ACHN (cell line): ENCODE results near the gene CBFA2T3.

Experiments used
- DNase-seq: peaks from one replicate; pipeline ENCODE4 v3.0.0-alpha.2; 2015
- in situ Hi-C: cut with HindIII; loops from 2 replicates; pipeline ENCODE4 v1.10.0; 2017; ENCODE audit warnings: low sequenced_read_pairs, low pct_ligation_motif_present, low pct_unique_long_range_greater_than_20kb

The CBFA2T3 gene

DNA sequence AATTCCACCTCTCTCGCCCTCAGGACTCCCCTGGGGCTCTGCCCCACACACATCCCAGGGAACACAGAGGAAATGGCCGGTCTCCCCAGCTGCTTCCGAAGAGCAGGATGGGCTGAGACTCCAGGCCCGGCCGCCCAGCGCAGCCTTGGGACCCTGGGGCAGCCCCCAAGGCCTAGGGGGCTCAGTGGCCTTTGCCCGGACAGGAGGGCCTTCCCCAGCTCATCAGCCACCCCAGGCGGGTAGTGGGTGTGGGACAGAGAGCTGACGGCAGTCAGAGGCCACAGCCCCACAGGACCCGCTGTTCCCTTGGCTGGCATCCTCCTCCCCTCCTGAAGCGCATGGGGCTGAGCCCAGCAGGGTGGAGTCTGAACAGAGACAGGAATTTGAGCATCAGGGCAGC, 6.2 kb upstream of the CBFA2T3 start:
- in situ Hi-C loops = no loop called here
- no peak for DNase-seq

GRCh38 chr16:88982286-88983084, 5.5 kb upstream of the CBFA2T3 start:
- in situ Hi-C loops = no loop called here
- DNase-seq = no peak

DNA sequence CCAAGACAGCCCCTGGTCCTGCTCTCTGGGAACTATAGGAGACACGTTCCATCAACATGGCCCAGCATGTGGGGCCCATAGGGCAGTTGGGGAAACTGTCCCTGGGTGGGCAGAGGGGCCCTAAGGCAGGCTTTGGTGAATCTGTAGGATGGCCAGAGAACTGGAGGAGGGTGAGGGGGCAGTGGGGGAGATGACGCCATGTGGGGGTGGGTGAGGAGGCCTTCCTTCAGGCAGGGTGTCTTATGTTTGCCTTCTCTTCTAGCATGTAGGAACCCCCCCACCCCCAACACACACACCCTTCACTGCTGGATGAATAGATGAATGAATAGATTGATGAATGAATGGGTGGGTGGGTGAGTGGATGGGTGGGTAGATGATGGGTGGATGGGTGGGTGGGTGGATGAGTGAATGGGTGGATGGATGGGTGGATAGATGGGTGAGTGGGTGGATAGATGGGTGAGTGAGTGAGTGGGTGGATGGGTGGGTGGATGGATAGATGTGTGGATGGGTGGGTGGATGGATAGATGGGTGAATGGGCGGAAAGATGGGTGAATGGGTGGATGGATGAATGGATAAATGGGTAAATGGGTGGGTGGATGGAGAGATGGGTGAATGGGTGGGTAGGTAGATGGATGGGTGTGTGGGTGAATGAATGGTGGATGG, 2.5 kb upstream of the CBFA2T3 start:
- in situ Hi-C loops = no loop called here
- no peak for DNase-seq

DNA sequence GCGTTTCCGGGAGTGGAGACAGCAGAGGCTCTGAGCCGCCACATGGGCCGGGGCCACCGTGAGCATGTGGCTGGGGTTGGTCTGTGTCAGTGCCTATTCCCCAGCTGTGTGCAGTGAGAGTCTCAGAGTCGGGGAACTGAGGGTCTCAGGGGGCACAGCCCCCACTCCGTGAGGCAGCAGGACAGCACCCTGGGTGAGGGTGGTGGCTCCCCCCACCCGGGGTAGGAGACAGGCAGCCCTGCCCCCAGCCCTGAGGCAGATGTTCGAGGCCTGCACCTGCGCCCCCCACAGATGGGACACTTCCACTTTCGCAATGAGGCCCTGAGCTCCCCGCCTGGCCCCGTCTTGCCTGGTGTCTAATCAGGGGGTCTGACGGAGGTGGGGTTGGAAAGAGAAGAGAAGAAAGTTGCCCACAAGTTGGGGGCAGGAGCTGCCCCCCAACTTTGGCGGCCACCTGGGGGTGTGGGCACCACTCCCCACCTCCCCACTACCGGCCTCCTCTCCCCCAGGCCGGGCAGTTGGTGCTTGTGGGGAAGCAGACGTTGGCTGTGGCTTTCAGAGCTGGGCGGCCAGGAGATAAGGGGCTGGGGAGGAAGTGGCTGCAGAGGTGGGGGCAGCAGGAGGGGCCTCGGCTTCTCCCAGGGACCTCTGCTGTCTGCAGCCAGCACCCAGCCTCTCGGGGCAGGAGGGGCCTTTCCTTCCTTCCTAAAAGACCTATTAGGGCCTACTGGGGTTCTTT, 1.8 kb upstream of the CBFA2T3 start:
- no peak for DNase-seq
- in situ Hi-C loops = no loop called here

DNA sequence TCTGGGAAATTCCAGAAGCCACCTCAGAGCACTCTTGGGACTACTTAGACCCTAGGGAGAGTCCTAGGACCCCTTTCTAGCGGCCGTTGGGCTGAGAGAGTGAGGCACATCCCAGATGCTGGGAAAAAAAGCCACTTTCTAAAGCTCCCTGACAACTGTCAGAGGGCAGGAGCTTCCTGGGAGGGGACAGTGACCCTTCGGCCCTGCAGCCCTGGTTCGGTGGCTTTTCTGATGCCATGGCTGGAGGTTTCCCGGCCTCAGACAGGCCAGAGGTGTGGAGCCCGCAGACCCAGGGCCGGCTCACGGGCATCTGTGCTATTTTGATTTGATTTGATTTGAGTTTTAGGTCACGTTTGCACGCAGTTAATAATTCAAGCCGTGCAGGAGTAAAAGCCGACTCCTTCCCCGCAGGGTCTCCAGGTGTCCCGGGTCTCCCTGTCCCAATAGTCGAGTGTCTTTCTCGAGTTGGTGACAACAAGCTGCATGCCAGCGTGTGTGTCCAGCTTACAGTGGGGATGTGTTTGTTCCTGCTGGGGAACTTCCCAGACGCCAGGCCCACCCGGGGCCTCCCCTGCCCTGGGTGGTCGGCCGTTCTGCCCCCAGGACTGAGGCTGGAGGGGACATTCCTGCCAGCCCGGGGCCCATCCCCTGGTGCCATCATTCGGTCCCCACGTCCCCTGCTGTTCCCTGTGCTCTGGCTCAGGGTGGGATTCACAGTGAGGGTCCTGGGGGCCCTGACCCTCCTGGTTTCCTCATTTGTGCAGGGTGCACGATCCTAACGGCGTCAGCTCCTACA, 1.0 kb upstream of the CBFA2T3 start:
- DNase-seq = no peak
- in situ Hi-C loops = no loop called here

- no peak for DNase-seq
- in situ Hi-C loops = no loop called here
These were observed 515 bp downstream of the CBFA2T3 start for GRCh38 chr16:88976366-88977017.

- no peak for DNase-seq
These were observed 1.4 kb downstream of the CBFA2T3 start for GRCh38 chr16:88975511-88976061.

GRCh38 chr16:88974916-88975215, 2.1 kb downstream of the CBFA2T3 start:
- DNase-seq = no peak
- in situ Hi-C loops = no loop called here

More at GRCh38 chr16:88975511-88976061, 1.4 kb downstream of the CBFA2T3 start:
- in situ Hi-C loops = no loop called here

DNA sequence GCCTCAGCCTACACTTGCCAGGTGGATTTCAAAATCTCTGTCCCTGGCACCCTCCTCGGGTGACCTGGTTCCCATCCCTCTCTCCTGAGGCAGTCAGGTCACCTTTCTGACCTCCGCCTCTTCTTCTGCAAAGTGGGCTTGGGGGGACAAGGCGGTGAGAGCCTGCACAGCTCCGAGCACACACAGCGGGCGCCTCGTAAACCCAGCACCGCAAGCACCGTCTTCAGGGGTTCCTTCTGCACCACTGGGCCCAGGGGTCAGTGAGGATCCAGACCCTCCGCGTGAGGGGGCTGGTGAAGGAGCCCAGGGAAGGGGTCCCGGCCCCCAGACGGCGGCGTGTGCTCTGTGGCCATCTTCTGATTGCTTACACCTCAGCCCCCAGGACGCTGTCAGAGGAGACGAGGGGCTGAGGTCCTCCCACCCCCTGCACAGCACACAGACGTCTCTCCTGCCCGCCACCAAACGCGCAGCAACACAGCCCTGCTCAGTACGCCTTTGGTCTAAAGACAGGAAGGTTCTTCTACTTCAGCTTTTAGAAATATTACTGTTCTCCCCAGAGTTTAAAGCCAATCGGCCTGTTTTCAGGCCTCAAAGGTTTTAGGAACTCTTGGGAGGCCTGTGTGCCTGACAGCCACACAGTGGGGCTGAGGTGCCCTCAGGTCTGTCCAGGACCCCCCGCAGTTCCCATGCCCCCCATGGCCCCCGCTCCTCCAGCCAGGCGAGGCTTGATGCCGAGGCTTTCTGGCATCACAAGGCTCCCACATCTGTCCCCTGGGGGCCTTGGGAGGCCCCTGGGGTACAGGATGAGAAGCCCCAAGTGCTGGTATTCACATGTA, 2.7 kb downstream of the CBFA2T3 start:
- no peak for DNase-seq
- in situ Hi-C loops = no loop called here

DNA sequence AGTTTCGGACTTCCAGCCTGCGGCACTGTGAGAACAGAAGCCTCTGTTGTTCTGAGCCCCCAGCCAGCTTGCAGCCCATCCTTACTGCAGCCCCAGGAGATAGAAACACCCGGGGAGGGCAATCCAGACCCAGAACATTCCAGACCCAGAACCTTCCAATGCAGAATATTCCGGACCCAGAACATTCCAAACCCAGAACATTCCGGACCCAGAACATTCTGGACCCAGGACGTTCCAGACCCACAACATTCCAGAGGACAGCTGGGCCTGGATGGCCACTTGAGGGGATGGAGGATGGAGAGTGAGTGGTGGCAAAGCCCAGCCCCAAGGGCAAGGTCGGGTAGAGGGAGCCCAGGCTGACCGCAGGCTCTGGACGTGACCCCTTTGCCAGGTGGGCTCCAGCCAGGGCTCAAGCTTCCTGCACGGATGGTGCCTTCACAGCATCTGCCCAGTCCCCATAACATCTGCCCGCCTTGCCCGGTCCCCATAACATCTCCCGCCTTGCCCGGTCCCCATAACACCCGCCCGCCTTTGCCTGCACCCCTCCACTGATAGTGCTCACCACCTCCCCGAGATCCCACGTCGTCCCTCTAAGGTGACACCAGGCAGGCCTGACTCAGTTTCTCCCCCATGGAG, 3.5 kb downstream of the CBFA2T3 start:
- no peak for DNase-seq
- in situ Hi-C loops = no loop called here

DNA sequence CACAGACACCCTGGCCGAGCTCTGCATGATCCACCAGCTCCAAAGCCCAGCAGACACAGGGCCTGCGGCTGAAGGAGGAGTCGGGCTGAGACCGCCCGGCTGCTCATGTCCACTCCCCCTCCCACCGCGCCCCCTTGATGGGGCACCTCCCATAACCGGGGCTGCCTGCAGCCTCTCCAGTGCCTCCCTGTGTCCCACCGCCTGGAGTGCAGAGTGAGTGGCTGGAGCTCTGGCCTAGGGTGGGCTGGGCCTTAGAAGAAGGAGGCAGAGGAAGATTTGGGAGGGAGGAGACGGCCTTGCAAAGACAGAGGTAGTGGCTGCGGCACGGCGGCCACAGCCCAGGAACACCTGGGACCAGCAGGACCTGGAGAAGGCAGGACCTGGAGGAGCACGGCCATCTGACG, 4.0 kb downstream of the CBFA2T3 start:
- in situ Hi-C loops = no loop called here
- DNase-seq = no peak

DNA sequence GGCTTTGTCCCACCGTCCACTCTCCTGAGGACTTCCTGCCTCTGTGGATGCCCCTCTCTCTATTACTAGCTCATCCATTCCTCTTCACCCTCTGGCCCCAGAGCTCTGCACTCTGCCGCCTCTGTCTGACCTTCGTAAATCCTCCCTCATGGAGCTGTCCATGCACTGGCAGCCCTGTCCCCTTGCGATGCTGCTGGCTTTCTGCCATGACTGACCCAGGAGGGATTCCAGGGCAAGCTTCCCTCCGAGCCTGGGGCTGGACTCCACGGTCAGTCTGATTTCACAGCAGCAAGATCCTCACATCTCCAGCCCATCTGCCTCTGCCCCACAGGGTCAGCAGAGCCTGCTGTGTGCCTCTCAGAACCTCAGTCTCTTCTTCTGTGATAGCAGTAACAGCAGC, 4.7 kb downstream of the CBFA2T3 start:
- DNase-seq = no peak
- in situ Hi-C loops = no loop called here

GRCh38 chr16:88971371-88972097, 5.5 kb downstream of the CBFA2T3 start:
- in situ Hi-C loops = no loop called here
- no peak for DNase-seq

DNA sequence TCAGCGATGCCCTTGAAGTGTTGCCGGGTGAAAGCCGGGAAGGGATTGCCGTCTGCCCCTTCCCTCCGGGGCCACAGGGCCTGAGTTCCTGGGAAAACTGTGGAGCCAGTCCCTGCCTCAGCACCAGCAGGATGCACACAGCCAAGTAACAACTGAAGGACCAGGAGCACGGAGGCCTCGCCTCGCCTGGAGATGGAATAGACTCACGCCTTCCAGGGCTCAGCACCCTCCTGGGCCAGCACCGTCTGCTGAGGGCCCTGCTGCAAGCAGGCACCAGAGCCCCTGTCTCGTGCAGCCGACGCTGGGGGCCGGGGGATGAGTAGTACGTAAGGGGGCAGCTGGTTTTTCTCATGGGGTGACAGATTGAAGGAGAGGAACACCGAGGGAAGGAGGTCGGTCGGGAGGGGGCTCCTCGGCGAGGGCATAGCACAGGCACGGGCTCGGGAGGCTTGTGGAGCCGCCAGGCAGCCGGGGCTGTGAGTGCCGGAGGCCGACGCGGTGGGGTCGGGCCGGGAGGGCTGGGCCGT, 6.4 kb downstream of the CBFA2T3 start:
- in situ Hi-C loops = no loop called here
- no peak for DNase-seq

DNA sequence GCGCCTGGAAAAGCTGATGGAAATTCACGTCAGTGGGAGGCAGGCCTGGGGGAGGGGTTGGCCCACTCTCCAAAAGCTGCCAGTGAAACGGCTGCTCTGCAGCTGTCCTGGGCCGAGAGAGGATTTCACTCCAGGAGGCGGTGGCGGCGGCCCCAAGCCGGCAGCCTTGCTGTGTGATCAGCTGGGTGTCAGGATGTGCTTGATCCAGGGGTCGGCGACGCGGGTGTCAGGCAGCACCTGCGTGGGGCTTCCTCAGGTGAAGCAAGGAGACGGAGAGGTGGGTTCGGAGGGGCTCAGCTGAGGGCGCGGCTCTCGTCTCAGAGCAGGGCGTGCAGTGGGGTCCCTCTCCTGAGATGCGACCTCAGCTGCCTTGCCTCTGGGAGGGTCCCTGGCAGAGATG, 7.0 kb downstream of the CBFA2T3 start:
- no peak for DNase-seq
- in situ Hi-C loops = no loop called here

DNA sequence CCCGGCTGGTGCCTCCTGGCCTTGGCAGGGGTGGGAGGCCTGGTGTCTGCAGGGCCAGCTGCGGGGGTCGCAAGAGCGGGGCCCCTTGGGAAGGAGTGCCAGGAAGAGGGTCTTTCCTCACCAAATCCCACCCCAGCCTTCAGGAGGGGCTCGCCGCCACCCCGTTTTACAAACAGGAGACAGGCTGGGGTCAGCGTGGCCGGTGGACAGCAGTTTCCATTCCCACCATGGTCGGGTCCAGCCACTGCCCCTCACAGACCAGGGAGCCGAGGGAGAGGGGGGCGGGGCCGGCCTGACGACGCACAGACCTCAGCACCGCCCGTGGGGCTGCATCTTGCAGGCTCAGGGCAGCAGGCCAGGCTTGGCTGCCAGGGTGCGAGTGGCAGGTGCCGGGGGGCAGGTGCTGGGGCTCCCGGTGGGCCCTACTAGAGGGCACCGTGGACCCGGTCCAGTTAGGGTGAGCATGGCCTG, 7.6 kb downstream of the CBFA2T3 start:
- in situ Hi-C loops = no loop called here
- DNase-seq = no peak
